Measurements from ENCODE around the gene C19orf81. TPM values are rescaled to one million over a fixed set of nuclear protein-coding genes. Genes with fewer than 3 reads are reported as not detected.
"Not testable (repeated sequence)": the region's sequence is repeated elsewhere in the genome, so short reads cannot be mapped to it uniquely, and the experiment has no call there.

C19orf81 gene
- total and polyA plus RNA-seq, 9 of the 15 experiments (the other 6 are each of a cell fraction or from before 2014, with no cell fraction given), result 2.5 to 42.9 (median 33.0) TPM; not detected in 4

DNA sequence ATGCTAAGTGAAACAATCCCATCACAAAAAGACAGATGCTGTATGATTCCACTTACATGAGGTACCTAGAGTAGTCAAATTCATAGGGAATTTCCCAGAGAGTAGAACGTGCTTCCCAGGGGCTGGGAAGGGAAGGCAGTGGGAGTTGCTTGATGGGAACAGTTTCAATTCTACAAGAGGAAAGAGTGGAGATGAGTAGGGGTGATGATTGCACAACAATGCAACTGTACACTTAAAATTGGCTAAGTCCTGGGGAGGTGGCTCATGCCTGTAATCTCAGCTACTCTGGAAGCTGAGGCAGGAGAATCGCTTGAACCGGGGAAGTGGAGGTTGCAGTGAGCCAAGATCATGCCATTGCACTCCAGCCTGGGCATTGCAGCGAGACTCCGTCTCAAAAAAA, 30.9 kb upstream of the C19orf81 start:
- H3K9ac ChIP-seq (ENCODE audit: insufficient read depth in 1 of 2, low read depth in 2 of 2, low read length in 2 of 2); intact Hi-C loops (cut with micrococcal nuclease); DNase-seq (ENCODE audit: extremely low read depth in 1 of 4, low spot score in 3 of 4); POLR2A ChIA-PET; CTCF ChIA-PET (ENCODE audit: low intra/inter-chr PET ratio); H3K27me3 ChIP-seq (ENCODE audit: control insufficient read depth in 2 of 2, insufficient read depth in 2 of 2, low read length in 2 of 2); BruUV-seq (replicated peaks); H3K36me3 ChIP-seq (ENCODE audit: control insufficient read depth, insufficient read depth, low read length); H3K4me2 ChIP-seq (ENCODE audit: insufficient read depth, low read length); FAIRE-seq; H3K9me1 ChIP-seq (ENCODE audit: control insufficient read depth, insufficient read depth, low read length); H3K79me2 ChIP-seq (ENCODE audit: control insufficient read depth, insufficient read depth, low read length); H3K4me3 ChIP-seq; H3K4me1 ChIP-seq (replicated peaks in 1 of 2; ENCODE audit: control insufficient read depth in 2 of 2, insufficient read depth in 2 of 2, low read length in 2 of 2); H3K9me3 ChIP-seq (replicated peaks; ENCODE audit: control insufficient read depth, insufficient read depth, low read depth, low read length); H2AFZ ChIP-seq (ENCODE audit: low read depth, low read length); H3K27ac ChIP-seq (ENCODE audit: extremely low read depth, low read depth, low read length); H4K20me1 ChIP-seq (replicated peaks; ENCODE audit: control insufficient read depth, insufficient read depth, low read length); ATAC-seq: not testable (repeated sequence)
- TF ChIP-seq CEBPB (tag; IDR thresholded peaks at IDR 0.05) (peak; percentile 85), CEBPG (CRISPR knock-in tag; IDR thresholded peaks at IDR 0.05) (peak; percentile 44; the same call in 1 of the 2 replicates), CEBPG (tag; conservative IDR thresholded peaks at IDR 0.05 in 1 of 2, IDR thresholded peaks at IDR 0.05 in 1 of 2) (peak in 1 of 2 experiments; percentile 26; a peak in 1 of 4 replicates)
- 44% methylated on average over 4 of the region's 5 CpGs for WGBS (ENCODE audit: insufficient coverage, low coverage, missing lambda C conversion rate)
- in situ Hi-C loops (cut with MboI), result loop anchor here (5.0 kb wide), 1 partner anchor 541 kb away; no protein-coding TSS in a partner anchor

DNA sequence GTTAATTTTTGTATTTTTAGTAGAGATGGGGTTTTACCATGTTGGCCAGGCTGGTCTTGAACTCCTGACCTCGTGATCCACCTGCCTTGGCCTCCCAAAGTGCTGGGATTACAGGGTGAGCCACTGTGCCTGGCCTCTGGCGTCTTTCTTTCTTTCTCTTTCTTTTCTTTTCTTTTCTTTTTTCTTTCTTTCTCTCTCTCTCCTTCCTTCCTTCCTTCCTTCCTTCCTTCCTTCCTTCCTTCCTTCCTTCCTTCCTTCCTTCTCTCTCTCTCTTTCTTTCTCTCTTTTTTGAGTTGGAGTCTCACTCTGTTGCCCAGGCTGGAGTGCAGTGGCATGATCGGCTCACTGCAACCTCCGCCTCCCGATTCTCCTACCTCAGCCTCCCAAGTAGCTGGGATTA, 30.1 kb upstream of the C19orf81 start:
- intact Hi-C loops (cut with micrococcal nuclease); BruUV-seq (replicated peaks); ATAC-seq; H3K4me1 ChIP-seq (replicated peaks in 1 of 2; ENCODE audit: control insufficient read depth in 2 of 2, insufficient read depth in 2 of 2, low read length in 2 of 2); H3K27me3 ChIP-seq (ENCODE audit: control insufficient read depth in 2 of 2, insufficient read depth in 2 of 2, low read length in 2 of 2); H3K9me3 ChIP-seq (replicated peaks; ENCODE audit: control insufficient read depth, insufficient read depth, low read depth, low read length); H3K9ac ChIP-seq (ENCODE audit: insufficient read depth in 1 of 2, low read depth in 2 of 2, low read length in 2 of 2); H3K4me2 ChIP-seq (ENCODE audit: insufficient read depth, low read length); CTCF ChIA-PET (ENCODE audit: low intra/inter-chr PET ratio); H3K27ac ChIP-seq (ENCODE audit: extremely low read depth, low read depth, low read length); H3K4me3 ChIP-seq; H3K79me2 ChIP-seq (ENCODE audit: control insufficient read depth, insufficient read depth, low read length); DNase-seq (ENCODE audit: extremely low read depth in 1 of 4, low spot score in 3 of 4); H3K9me1 ChIP-seq (ENCODE audit: control insufficient read depth, insufficient read depth, low read length); H3K36me3 ChIP-seq (ENCODE audit: control insufficient read depth, insufficient read depth, low read length); H2AFZ ChIP-seq (ENCODE audit: low read depth, low read length); FAIRE-seq; H4K20me1 ChIP-seq (replicated peaks; ENCODE audit: control insufficient read depth, insufficient read depth, low read length): not testable (repeated sequence)
- in situ Hi-C loops (cut with MboI), result loop anchor here (5.0 kb wide), 1 partner anchor 542 kb away; no protein-coding TSS in a partner anchor
- 25% methylated on average over 4 of the region's 5 CpGs for WGBS (ENCODE audit: insufficient coverage, low coverage, missing lambda C conversion rate)
- POLR2A ChIA-PET, result interaction anchor here (0.6 kb wide), 1 partner anchor 258 kb away, joined by 4 read pairs; no protein-coding TSS in a partner anchor
- TF ChIP-seq, protein P1, sequence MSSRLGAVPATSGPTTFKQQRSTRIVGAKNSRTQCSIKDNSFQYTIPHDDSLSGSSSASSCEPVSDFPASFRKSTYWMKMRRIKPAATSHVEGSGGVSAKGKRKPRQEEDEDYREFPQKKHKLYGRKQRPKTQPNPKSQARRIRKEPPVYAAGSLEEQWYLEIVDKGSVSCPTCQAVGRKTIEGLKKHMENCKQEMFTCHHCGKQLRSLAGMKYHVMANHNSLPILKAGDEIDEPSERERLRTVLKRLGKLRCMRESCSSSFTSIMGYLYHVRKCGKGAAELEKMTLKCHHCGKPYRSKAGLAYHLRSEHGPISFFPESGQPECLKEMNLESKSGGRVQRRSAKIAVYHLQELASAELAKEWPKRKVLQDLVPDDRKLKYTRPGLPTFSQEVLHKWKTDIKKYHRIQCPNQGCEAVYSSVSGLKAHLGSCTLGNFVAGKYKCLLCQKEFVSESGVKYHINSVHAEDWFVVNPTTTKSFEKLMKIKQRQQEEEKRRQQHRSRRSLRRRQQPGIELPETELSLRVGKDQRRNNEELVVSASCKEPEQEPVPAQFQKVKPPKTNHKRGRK (tag; IDR thresholded peaks at IDR 0.05), result peak; percentile 29; the same call in 1 of the 2 replicates

Measured in K562 (cell line).